Urothelium cell line (cell line): ENCODE measurements around the gene AVPR2.

ENCODE experiments used
- DNase-seq: peaks from one replicate; pipeline ENCODE4 v3.0.0; 2011; ENCODE audit warnings: low spot score, mixed read lengths
- FAIRE-seq: peaks from 2 replicates; lab custom pipeline; 2011; peaks lifted over from hg19 to GRCh38; lab: Jason Lieb, UNC

AVPR2 gene

GRCh38 chrX:153884590-153884989, 19.9 kb upstream of the AVPR2 start:
- DNase-seq (peak; percentile 45), FAIRE-seq (no peak)

GRCh38 chrX:153885208-153885787, 19.2 kb upstream of the AVPR2 start:
- DNase-seq (no peak), FAIRE-seq (no peak)

- FAIRE-seq = no peak
Measured at GRCh38 chrX:153885968-153886903, 18.2 kb upstream of the AVPR2 start, which contains the start of gene L1CAM. L1CAM (minus strand) TSS chrX:153886173; CDS start chrX:153875836, 10,337 bp downstream.

GRCh38 chrX:153886915-153887314, 17.6 kb upstream of the AVPR2 start:
- no peak for FAIRE-seq
- no peak for DNase-seq

More at GRCh38 chrX:153885968-153886903, 18.2 kb upstream of the AVPR2 start, which contains the start of gene L1CAM:
- peak; percentile 70 for DNase-seq

GRCh38 chrX:153887385-153887784, 17.1 kb upstream of the AVPR2 start:
- FAIRE-seq (no peak), DNase-seq (no peak)

GRCh38 chrX:153888344-153888743, 16.1 kb upstream of the AVPR2 start:
- no peak for DNase-seq
- no peak for FAIRE-seq

- DNase-seq = no peak
- no peak for FAIRE-seq
Measured at GRCh38 chrX:153889123-153889522, 15.3 kb upstream of the AVPR2 start.

- FAIRE-seq (no peak), DNase-seq (no peak)
Measured at GRCh38 chrX:153897899-153898298, 6.6 kb upstream of the AVPR2 start.

- peak; percentile 96 for FAIRE-seq
- peak; percentile 84 for DNase-seq
Measured at GRCh38 chrX:153900831-153901752, 3.4 kb upstream of the AVPR2 start.

- FAIRE-seq (no peak), DNase-seq (no peak)
Measured at GRCh38 chrX:153901753-153902140, 2.7 kb upstream of the AVPR2 start.

GRCh38 chrX:153902385-153902784, 2.1 kb upstream of the AVPR2 start:
- FAIRE-seq = no peak
- DNase-seq = no peak

- FAIRE-seq (no peak), DNase-seq (no peak)
Measured at GRCh38 chrX:153903238-153903980, 1.1 kb upstream of the AVPR2 start.

- FAIRE-seq = no peak
- no peak for DNase-seq
Measured at GRCh38 chrX:153905481-153906095, 1.1 kb downstream of the AVPR2 start.

- DNase-seq (no peak), FAIRE-seq (no peak)
Measured at GRCh38 chrX:153906126-153906917, 1.8 kb downstream of the AVPR2 start.

GRCh38 chrX:153907456-153907855, 3.0 kb downstream of the AVPR2 start:
- no peak for DNase-seq
- FAIRE-seq = no peak

GRCh38 chrX:153908219-153908860, 3.9 kb downstream of the AVPR2 start:
- FAIRE-seq = no peak

GRCh38 chrX:153909024-153909979, 4.8 kb downstream of the AVPR2 start:
- DNase-seq = no peak

More at GRCh38 chrX:153908219-153908860, 3.9 kb downstream of the AVPR2 start:
- no peak for DNase-seq

More at GRCh38 chrX:153909024-153909979, 4.8 kb downstream of the AVPR2 start:
- FAIRE-seq = no peak
